ENCODE results near the gene ZNF841. TPM values are rescaled to one million over a fixed set of nuclear protein-coding genes. Genes with fewer than 3 reads are reported as not detected.

Gene ZNF841
- total RNA-seq, 1 experiment from 2014 or later: 1.8 TPM

Other genes with a start within 250 kb of the ZNF841 start
- gene ZNF577, start 207.8 kb downstream of the ZNF841 start, total RNA-seq (2014; rRNA removed; shearing (Covaris generic)): 3.0 and 3.3 TPM in 2 replicates
- gene ZNF649, start 190.7 kb downstream of the ZNF841 start, total RNA-seq (2014; rRNA removed; shearing (Covaris generic)): 7.0 and 10.5 TPM in 2 replicates
- 3.5 and 18.3 TPM in 2 replicates for gene ZNF613, start 168.3 kb downstream of the ZNF841 start, total RNA-seq (2014; rRNA removed; shearing (Covaris generic))
- gene ZNF350, start 108.9 kb downstream of the ZNF841 start, total RNA-seq (2014; rRNA removed; shearing (Covaris generic)): 1.8 and 4.7 TPM in 2 replicates
- gene ZNF615, start 87.6 kb downstream of the ZNF841 start, total RNA-seq (2014; rRNA removed; shearing (Covaris generic)): 0.62 and 9.8 TPM in 2 replicates
- 7.3 and 20.3 TPM in 2 replicates for gene ZNF614, start 67.4 kb downstream of the ZNF841 start, total RNA-seq (2014; rRNA removed; shearing (Covaris generic))
- 6.5 and 14.4 TPM in 2 replicates for gene ZNF432, start 46.9 kb downstream of the ZNF841 start, total RNA-seq (2014; rRNA removed; shearing (Covaris generic))
- gene ZNF616, start 44.2 kb upstream of the ZNF841 start, total RNA-seq (2014; rRNA removed; shearing (Covaris generic)): 6.3 and 8.6 TPM in 2 replicates
- 0.49 and 3.1 TPM in 2 replicates for gene ZNF836, start 75.9 kb upstream of the ZNF841 start, total RNA-seq (2014; rRNA removed; shearing (Covaris generic))
- gene PPP2R1A, start 94.3 kb upstream of the ZNF841 start, total RNA-seq (2014; rRNA removed; shearing (Covaris generic)): 226 and 269 TPM in 2 replicates
- 5.6 and 6.8 TPM in 2 replicates for gene ZNF766, start 173.8 kb upstream of the ZNF841 start, total RNA-seq (2014; rRNA removed; shearing (Covaris generic))
- gene ZNF480, start 201.4 kb upstream of the ZNF841 start, total RNA-seq (2014; rRNA removed; shearing (Covaris generic)): 4.9 and 9.1 TPM in 2 replicates
- 0.47 TPM in 1 of 2 replicates, not detected in the other for gene ZNF610, start 240.5 kb upstream of the ZNF841 start, total RNA-seq (2014; rRNA removed; shearing (Covaris generic))